ENCODE measurements around the gene EIF4EBP2.

DNA sequence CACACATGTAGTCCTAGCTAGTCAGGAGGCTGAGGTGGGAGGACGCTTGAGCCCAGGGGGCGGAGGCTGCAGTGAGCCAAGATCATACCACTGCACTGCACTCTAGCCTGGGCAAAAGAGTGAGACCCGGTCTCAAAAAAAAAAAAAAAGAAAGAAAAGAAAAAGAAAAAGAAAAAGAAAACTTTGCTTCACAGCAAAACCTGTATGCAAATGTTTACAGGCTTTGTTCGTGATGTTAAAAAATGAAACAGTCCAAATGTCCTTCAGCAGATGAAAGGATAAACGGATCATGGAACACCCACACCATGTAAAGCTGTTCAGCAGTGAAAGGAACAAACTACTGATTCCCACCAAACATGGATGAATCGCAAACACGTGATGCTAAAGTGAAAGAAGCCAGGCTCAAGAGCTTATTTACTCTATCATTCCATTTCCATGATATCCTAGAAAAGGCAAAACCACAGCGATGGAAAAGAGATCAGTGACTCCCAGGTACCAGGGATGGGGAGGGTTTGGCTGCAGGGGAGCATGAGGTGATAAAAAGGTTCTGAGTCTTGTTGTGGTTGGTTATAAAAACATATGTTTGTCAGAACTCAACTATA, 36.6 kb upstream of the EIF4EBP2 start:
- TF ChIP-seq JUN (IDR thresholded peaks at IDR 0.05; ENCODE audit: borderline replicate concordance, insufficient read depth, insufficient read length, low read depth) (no peak), POLR2A (IDR thresholded peaks at IDR 0.05; ENCODE audit: low read depth, low read length) (no peak), EZH2 (IDR thresholded peaks at IDR 0.05; ENCODE audit: borderline replicate concordance, low read depth, low read length, severe bottlenecking) (no peak), FOS (IDR thresholded peaks at IDR 0.05; ENCODE audit: borderline replicate concordance, insufficient read depth, low read length) (no peak), MYC (IDR thresholded peaks at IDR 0.05; ENCODE audit: low read depth, low read length) (no peak), POLR2AphosphoS5 (IDR thresholded peaks at IDR 0.05; ENCODE audit: insufficient read depth, low read depth, low read length) (no peak), GATA2 (IDR thresholded peaks at IDR 0.05; ENCODE audit: insufficient read depth, insufficient read length, low read depth, low read length) (no peak)
- TF ChIP-seq, protein P1, sequence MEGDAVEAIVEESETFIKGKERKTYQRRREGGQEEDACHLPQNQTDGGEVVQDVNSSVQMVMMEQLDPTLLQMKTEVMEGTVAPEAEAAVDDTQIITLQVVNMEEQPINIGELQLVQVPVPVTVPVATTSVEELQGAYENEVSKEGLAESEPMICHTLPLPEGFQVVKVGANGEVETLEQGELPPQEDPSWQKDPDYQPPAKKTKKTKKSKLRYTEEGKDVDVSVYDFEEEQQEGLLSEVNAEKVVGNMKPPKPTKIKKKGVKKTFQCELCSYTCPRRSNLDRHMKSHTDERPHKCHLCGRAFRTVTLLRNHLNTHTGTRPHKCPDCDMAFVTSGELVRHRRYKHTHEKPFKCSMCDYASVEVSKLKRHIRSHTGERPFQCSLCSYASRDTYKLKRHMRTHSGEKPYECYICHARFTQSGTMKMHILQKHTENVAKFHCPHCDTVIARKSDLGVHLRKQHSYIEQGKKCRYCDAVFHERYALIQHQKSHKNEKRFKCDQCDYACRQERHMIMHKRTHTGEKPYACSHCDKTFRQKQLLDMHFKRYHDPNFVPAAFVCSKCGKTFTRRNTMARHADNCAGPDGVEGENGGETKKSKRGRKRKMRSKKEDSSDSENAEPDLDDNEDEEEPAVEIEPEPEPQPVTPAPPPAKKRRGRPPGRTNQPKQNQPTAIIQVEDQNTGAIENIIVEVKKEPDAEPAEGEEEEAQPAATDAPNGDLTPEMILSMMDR (IDR thresholded peaks at IDR 0.05; ENCODE audit: extremely low read depth in 1 of 2, insufficient read depth in 1 of 2, low read depth in 1 of 2, low read length in 2 of 2), result no peak

Data from endothelial cell of umbilical vein (primary cell).